NCI-H774 (cell line): Measurements from ENCODE around the gene AMT.

Experiments
- DNase-seq: peaks from one replicate; lab custom pipeline; 2025; lab: John Stamatoyannopoulos, UW

The AMT gene

DNA sequence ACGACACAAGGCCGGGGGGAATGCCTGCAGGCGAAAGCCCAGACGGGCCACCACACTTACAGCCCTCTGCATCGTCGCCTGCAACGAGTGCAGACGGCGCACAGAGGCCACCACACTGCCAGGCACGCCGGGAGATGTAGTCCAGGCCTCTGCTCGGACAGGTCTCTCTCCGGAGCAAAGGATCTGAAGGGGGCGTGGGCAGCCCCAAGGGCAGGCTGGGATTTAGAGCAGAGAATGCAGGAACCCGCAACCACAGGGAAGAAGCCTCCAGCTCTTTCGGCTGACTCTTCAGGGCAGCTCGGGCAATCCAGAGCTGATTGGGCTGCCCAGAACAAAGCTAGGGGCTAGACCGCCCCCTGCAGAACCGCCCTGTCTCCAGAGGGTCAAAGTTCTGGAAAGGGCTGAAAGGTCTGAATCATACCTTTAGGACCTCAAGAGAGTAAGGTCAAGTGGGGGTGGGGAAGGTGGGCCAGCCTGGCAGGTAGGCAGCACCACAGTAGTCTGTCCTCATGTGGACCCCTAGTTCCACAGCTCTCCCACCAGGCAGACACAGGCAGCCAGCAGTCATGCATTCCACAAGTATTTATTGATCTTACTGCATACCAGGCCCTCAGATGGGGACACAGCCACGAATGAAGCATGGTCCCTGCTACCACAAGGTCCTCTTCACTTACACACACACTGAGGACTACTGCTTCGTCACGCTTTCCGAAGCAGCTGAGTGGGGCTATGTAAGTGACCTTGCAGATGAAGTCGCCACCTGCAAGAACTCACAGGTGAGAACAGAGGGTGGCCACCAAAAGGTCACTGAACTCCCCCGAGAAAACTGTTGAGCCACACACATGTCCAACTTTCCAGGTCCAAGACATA, at the start of gene AMT:
TSS of gene AMT (minus strand) at position 95 of the 870 bp plus-strand sequence. CDS start at position 72, 23 bp downstream.
- DNase-seq, result no peak

DNA sequence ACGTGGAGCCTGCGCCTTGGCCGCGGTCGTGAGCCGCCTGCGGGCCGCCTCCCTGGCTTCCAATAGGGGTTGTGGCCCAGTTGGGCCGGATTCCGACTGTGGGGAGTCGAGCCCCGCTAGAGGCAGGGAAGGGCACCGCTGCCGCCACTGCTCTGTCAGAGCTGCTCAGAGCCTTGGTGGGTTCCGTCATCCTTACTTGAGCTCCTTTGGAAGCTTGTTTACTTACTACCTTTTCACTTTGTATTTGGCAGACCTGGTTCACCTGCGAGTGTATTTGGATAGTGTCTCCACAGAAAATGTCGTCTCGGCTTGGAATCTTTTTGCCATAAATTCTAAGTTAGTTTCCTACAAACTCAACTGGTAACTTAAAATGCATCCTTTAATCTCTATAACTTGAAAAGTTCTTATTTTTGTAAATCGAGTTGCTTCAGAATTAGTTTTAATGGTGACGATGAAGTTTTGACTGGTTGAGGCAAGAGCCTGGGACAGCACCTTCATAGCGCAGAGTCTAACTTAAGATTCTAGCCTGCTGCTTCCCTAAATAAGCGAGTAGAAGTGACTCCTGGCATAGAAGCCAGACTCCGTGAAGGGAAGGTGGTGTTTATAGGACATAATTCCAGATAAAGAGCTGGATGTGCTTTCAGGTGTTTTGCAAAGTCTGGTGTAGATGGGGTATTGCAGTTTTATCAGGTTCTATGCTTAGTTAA, 48.6 kb upstream of the AMT start:
- no peak for DNase-seq

GRCh38 chr3:49469936-49470713, 47.9 kb upstream of the AMT start, which contains the start of gene DAG1:
Gene DAG1 (plus strand): TSS chr3:49470267. CDS start chr3:49510535, 40,268 bp downstream.
- DNase-seq, result peak; percentile 88

GRCh38 chr3:49469037-49469935, 47.0 kb upstream of the AMT start:
- DNase-seq, result no peak

DNA sequence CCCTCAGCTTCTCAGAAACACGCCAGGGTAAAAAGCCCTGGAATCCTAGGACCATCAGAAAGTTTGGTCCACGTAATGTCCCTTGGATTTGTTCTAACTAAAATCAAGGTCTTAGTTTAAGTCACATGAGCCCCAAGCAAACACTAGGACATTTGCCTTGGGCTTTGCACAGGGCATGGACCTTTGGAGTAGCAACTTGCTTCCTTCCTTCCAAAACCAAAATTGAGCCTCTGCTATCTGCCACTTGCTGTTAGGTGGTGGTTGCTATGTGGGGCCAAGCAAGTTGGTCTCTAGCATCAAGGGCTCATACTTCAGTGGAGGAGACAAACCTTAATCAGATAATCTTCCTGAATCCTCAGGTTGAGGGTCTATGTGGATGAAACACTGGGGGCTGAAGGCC, 43.8 kb upstream of the AMT start:
- DNase-seq, result no peak

- DNase-seq, result no peak
These were observed 43.2 kb upstream of the AMT start for GRCh38 chr3:49465270-49466034.

- no peak for DNase-seq
These were observed 39.9 kb upstream of the AMT start for GRCh38 chr3:49462222-49462621.

GRCh38 chr3:49461443-49462171, 39.3 kb upstream of the AMT start:
- no peak for DNase-seq

GRCh38 chr3:49460956-49461355, 38.7 kb upstream of the AMT start:
- no peak for DNase-seq

GRCh38 chr3:49460188-49460890, 38.1 kb upstream of the AMT start:
- DNase-seq, result no peak

DNA sequence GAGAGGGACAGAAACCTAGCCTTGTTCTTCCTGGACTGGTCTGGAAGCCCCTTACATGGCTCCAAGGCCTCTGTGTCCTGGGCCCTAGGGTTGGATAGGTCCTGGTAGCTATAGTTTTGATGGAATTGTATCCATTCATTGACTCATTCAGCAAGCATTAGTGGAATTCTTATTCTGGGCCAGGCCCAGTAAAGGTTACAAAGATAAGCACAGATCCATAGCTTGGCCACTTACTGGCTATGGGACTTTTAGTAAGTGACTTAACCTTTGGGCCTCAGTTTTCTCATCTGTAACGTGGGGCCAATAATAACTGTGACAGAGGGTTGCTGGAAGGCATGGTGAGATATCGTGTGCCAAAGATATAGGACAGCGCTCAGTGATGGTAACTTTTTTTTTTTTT, 34.2 kb upstream of the AMT start:
- no peak for DNase-seq

DNA sequence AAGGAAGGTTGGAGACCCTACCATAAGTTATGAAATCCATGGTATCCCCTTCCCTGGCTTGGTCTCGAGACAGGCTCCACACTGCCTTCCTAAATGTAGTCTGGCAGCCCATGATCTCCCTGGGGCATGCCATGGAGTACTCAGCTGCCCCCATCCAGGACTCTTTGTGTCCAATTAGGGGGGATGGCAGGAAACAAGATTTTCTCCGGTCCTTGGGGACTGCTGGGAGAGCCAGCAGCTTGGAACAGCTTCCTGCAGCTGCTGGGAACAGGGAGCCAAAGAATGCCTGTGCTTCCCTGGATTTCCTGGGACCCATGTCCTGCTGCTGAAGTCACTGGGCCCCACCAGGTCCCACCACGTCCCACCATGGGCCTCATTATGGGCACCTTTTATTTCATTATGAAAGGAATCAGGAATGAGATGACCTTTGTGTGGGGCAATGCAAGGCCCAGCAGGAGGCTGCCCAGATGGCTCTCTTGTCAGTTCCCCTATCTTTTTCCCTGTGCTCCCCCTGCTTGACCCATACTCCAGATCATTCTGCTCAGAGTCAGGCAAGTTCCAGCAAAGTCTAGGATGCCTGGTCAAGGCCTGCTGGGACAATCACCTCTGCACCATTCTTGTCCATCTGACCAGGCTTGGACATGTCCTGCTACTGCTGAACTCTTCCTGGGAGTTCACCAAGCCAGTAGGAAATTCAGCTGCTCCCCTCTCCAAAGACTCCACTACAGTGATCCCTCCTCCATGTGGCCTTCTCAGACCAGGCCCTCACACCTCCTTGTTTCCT, 32.8 kb upstream of the AMT start:
- no peak for DNase-seq

- DNase-seq, result no peak
These were observed 32.2 kb upstream of the AMT start for GRCh38 chr3:49454458-49454857.

DNA sequence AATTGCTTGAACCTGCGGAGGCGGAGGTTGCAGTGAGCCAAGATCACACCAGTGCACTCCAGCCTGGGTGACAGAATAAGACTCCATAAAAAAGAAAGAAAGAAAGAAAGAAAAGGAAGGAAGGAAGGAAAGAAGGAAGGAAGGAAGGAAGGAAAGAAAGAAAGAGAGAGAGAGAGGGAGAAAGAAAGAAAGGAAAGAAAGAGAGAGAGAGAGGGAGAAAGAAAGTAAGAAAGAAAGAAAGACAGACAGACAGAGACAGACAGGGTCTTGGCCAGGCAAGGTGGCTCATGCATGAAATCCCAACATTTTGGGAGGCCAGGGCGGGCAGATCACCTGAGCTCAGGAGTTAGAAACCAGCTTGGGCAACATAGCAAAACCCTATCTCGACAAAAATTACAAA, 31.3 kb upstream of the AMT start:
- DNase-seq, result no peak

DNA sequence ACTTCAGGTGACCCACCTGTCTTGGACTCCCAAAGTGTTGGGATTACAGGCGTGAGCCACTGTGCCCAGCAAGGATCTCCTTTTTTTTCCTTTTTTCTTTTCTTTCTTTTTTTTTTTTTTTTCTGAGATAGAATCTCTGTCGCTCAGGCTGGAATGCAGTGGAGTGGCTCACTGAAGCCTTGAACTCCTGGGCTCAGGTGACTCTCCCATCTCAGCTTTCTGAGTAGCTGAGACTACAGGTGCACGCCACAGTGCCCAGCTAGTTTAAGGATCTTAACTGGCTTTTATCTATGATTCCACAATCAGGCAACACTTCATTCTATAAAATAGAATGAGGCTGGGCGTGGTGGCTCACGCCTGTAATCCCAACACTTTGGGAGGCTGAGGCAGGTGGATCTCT, 23.1 kb upstream of the AMT start:
- DNase-seq, result no peak

DNA sequence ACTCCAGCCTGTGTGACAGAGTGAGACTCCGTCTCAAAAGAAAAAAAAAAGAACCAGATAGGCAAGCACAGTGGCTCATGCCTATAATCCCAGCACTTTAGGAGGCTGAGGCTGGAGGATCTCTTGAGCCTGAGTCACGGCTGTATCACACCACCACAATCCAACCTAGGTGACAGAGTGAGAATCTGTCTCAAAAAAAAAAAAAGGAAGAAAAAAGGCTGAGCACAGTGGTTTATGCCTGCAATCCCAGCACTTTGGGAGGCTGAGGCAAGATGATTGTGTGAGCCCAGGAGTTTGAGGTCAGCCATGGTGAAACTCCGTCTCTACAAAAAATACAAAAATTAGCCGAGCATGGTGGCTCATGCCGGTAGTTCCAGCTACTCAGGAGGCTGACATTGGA, 12.5 kb upstream of the AMT start:
- no peak for DNase-seq

DNA sequence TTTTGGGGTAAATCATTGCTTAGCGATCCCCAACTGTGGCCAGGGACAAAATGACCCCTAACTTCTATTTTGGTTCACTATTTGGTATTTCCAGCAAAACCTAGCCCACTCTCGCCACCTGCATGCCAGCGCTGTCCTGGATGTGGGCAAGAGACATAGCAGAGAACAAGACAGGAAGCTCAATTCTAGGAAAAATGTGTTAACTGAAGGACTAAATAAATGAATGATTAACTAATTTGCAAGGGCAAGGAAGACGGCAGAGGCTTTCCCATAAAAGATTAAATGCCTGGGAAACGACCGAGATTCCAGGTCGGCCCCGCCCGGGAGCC, 6.4 kb upstream of the AMT start:
- no peak for DNase-seq

DNA sequence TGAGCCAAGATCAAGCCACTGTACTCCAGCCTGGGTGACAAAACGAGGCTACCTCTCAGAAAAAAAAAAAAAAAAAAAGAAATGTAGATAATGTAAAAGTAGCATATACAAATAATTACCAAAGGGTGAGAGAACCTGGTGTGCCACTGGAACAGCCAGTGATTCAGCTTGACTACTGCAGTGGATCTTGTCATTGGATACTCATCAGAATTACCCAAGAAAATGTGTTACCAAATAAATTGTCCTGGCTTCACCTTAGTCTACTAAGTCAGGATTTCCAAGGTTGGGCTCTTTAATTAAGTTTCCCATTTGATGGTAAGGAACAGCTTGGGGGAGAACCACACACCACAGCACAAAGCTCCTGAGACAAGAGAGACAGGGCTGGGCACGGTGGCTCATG, 5.3 kb upstream of the AMT start:
- no peak for DNase-seq

- no peak for DNase-seq
These were observed 2.5 kb upstream of the AMT start for GRCh38 chr3:49424816-49425215.
